ENCODE measurements around the gene ARCN1.
A peak's percentile ranks its signal among the peaks of the same experiment; 100 is the strongest.

The ARCN1 gene

DNA sequence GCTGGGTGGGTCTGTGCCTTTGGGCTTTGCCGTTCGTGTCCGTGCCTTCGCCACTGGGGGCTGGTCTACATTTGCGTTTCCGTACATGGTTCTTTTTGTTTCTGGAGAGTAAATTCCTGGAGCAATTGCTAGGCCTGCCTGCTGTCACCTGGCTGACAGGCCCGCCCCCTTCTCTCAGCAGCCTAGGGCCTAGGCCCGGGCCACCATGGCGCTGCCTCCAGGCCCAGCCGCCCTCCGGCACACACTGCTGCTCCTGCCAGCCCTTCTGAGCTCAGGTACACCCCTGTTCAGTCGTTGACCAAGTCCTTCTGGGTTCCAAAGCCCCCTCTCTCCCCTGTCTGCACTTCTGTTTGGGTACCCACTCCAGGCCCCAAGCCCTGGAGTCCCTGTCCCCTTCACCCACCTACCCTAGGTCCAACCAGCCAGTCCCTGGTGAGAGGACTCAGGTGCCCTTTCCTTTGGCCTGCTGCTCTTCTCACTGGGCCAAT lies 40.6 kb upstream of the ARCN1 start:
- no peaks in the 10 kb centered on the region for H3K27me3 ChIP-seq (replicated peaks; ENCODE audit: control insufficient read depth, insufficient read depth, low read length)
- peak overlapping the region; percentile 71 for H3K4me3 ChIP-seq (replicated peaks; ENCODE audit: low read depth, low read length)
- H3K36me3 ChIP-seq (ENCODE audit: control insufficient read depth, insufficient read depth, low read length), result no peaks in the 10 kb centered on the region
- TF ChIP-seq, protein P1, sequence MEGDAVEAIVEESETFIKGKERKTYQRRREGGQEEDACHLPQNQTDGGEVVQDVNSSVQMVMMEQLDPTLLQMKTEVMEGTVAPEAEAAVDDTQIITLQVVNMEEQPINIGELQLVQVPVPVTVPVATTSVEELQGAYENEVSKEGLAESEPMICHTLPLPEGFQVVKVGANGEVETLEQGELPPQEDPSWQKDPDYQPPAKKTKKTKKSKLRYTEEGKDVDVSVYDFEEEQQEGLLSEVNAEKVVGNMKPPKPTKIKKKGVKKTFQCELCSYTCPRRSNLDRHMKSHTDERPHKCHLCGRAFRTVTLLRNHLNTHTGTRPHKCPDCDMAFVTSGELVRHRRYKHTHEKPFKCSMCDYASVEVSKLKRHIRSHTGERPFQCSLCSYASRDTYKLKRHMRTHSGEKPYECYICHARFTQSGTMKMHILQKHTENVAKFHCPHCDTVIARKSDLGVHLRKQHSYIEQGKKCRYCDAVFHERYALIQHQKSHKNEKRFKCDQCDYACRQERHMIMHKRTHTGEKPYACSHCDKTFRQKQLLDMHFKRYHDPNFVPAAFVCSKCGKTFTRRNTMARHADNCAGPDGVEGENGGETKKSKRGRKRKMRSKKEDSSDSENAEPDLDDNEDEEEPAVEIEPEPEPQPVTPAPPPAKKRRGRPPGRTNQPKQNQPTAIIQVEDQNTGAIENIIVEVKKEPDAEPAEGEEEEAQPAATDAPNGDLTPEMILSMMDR (IDR thresholded peaks at IDR 0.05; ENCODE audit: insufficient read depth, low read length, poor library complexity, severe bottlenecking), result no peak
- DNase-seq (ENCODE audit: extremely low read depth, insufficient read length), result no peak

GRCh38 chr11:118532091-118532490 lies 40.1 kb upstream of the ARCN1 start:
- Histone ChIP-seq H3K27me3 (replicated peaks; ENCODE audit: control insufficient read depth, insufficient read depth, low read length) (no peaks in the 10 kb centered on the region), H3K4me3 (replicated peaks; ENCODE audit: low read depth, low read length) (no peak overlapping the region), H3K36me3 (ENCODE audit: control insufficient read depth, insufficient read depth, low read length) (no peaks in the 10 kb centered on the region)
- no peak for DNase-seq (ENCODE audit: extremely low read depth, insufficient read length)
- TF ChIP-seq, protein P1 (IDR thresholded peaks at IDR 0.05; ENCODE audit: insufficient read depth, low read length, poor library complexity, severe bottlenecking), result no peak

- Histone ChIP-seq H3K36me3 (ENCODE audit: control insufficient read depth, insufficient read depth, low read length) (no peaks in the 10 kb centered on the region), H3K27me3 (replicated peaks; ENCODE audit: control insufficient read depth, insufficient read depth, low read length) (no peaks in the 10 kb centered on the region), H3K4me3 (replicated peaks; ENCODE audit: low read depth, low read length) (no peak overlapping the region)
- TF ChIP-seq, protein P1 (IDR thresholded peaks at IDR 0.05; ENCODE audit: insufficient read depth, low read length, poor library complexity, severe bottlenecking), result no peak
- DNase-seq (ENCODE audit: extremely low read depth, insufficient read length), result no peak
Measured at GRCh38 chr11:118532852-118533768, 39.1 kb upstream of the ARCN1 start.

DNA sequence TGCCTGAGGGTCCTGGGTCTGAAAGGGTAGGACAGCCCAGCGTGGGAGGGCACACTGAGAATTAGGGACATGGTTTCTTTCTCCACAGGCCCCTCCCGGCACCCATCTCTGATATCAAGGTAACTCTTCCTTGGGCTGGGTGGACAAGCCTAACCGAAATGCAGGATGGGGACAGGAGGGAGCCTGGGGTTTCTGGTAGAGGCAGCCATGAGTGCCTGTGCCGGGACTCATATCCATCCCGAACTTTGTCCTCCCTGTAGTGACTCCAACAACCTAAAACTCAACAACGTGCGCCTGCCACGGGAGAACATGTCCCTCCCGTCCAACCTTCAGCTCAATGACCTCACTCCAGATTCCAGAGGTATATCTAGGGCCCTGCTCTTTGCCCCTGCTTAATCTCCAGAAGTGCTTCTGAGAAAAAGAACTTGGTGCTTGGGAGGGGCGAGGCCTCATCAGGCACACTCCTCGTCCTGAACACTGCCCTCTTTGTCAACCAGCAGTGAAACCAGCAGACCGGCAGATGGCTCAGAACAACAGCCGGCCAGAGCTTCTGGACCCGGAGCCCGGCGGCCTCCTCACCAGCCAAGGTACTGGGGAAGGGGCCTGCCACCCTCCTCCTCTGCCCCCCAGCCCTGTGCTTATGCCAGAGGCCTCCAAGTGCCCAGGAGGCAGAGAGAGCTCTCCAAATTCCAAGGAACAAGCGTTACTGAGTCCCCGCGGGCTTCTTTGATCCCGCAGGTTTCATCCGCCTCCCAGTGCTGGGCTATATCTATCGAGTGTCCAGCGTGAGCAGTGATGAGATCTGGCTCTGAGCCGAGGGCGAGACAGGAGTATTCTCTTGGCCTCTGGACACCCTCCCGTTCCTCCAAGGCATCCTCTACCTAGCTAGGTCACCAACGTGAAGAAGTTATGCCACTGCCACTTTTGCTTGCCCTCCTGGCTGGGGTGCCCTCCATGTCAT lies 38.2 kb upstream of the ARCN1 start:
- no peak for DNase-seq (ENCODE audit: extremely low read depth, insufficient read length)
- TF ChIP-seq, protein P1 (IDR thresholded peaks at IDR 0.05; ENCODE audit: insufficient read depth, low read length, poor library complexity, severe bottlenecking), result no peak
- Histone ChIP-seq H3K4me3 (replicated peaks; ENCODE audit: low read depth, low read length) (no peak overlapping the region), H3K36me3 (ENCODE audit: control insufficient read depth, insufficient read depth, low read length) (no peaks in the 10 kb centered on the region), H3K27me3 (replicated peaks; ENCODE audit: control insufficient read depth, insufficient read depth, low read length) (no peaks in the 10 kb centered on the region)

DNA sequence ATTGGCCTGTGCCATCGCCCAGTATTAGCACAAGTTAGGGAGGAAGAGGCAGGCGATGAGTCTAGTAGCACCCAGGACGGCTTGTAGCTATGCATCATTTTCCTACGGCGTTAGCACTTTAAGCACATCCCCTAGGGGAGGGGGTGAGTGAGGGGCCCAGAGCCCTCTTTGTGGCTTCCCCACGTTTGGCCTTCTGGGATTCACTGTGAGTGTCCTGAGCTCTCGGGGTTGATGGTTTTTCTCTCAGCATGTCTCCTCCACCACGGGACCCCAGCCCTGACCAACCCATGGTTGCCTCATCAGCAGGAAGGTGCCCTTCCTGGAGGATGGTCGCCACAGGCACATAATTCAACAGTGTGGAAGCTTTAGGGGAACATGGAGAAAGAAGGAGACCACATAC lies 36.9 kb upstream of the ARCN1 start:
- TF ChIP-seq, protein P1 (IDR thresholded peaks at IDR 0.05; ENCODE audit: insufficient read depth, low read length, poor library complexity, severe bottlenecking), result no peak
- H3K4me3 ChIP-seq (replicated peaks; ENCODE audit: low read depth, low read length), result no peak overlapping the region
- DNase-seq (ENCODE audit: extremely low read depth, insufficient read length), result no peak
- no peaks in the 10 kb centered on the region for H3K27me3 ChIP-seq (replicated peaks; ENCODE audit: control insufficient read depth, insufficient read depth, low read length)
- no peaks in the 10 kb centered on the region for H3K36me3 ChIP-seq (ENCODE audit: control insufficient read depth, insufficient read depth, low read length)

Data from GM06990 (cell line).